GM19455 (cell line): Measurements from ENCODE around the gene MPG.
A peak's percentile ranks its signal among the peaks of the same experiment; 100 is the strongest.

Experiments
- ATAC-seq: cut with Tn5 transposase; IDR thresholded peaks from one replicate; pipeline ENCODE4 v1.9.1; 2021; ENCODE audit not compliant: unreplicated experiment

MPG gene

GRCh38 chr16:66309-67182 lies 11.5 kb upstream of the MPG start:
- no peak for ATAC-seq

DNA sequence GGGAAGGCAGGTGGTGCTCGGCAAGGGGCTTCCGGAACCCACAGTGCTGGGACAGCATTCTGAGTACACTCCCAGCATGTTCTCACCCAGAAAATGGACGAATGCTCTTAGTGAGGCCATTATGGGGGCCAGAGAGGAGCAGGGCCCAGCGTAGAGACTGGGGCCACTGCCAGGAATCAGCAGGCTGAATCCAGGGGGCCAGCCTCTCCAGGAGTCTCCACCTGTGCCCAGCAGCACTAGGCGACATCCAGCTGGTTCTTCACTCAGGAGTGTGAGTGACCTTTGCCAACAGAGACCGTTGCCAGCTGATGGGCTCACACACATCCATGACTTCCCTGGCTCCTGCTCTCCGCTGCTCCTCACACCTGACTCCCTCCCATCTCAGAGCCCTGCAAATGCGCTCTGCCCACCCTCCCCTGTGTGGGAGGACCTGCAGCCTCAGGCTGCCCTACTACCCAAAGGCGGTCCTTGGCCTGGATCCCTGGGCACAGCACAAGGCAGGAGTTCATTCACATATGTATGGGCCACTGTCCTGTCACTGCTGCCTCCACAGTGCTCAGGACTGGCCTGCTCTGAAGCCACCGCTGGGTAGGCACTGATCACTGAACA lies 10.7 kb upstream of the MPG start:
- no peak for ATAC-seq

GRCh38 chr16:67884-68789 lies 9.9 kb upstream of the MPG start:
- ATAC-seq: no peak

DNA sequence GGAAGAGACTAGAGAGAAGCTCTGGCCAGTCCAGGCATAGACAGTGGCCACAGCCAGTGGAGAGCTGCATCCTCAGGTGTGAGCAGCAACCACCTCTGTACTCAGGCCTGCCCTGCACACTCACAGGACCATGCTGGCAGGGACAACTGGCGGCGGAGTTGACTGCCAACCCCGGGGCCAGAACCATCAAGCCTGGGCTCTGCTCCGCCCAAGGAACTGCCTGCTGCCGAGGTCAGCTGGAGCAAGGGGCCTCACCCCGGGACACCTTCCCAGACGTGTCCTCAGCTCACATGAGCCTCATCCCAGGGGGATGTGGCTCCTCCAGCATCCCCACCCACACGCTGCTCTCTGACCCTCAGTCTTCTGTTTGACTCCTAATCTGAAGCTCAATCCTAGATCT lies 8.8 kb upstream of the MPG start:
- ATAC-seq: no peak

DNA sequence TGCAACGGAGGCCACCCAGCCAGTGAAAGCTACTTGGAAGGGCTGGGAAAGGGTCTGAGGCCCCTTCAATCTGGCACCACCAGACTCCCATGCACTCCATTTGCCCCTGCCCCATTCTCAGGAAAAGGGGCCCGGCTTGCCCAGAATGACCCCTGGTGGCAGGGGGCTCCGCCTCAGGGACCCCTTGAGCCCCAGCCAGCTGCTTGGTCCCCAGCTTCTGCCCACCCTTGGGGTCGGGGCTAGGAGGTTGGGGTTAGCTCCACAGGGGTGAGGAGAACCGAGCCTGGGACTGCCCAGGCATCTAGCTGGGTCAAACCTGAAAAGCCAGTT lies 6.8 kb upstream of the MPG start:
- no peak for ATAC-seq

DNA sequence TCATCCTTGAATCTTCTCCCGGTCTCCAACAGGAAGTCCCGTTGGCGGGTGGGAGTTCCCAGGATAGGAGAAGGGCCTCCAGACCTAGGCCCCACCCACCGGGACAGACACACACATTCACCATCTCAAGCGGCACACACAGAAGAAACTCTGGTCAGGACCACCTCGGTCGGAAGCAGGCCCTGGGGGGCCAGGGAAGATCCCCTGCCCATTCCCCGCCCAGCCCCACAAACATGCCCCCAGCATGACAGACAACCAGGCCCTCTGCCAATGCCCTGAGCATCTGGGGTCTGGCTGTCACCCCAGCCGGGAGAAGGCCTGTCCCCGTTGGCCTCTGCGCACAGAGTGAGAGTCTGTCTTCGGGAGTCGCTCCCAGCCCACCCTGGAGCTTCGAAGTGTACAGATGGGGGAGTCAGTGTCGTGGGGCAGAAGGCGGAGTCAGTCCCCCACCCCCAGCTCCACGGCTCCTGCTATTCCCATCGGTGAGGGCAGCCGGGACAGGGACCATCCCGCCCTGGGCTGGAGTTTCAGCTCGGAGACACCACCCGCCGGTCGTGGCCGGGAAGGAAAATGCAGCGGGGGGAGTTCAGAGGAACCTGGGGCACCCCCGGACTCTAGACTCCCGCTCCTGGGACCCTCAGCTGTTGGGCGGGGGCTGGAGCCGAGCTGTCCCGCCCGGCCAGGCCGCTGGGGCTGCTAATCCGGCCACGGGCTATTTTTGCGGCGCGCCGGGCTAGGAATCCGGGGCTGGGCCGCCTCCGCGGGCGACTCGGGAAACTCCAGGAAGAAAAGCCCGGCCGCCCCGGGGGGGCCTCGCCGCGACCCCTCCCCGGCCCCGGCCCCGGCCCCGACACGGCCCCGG lies 6.3 kb upstream of the MPG start:
- ATAC-seq: no peak

- no peak for ATAC-seq
Measured at GRCh38 chr16:72561-73548, 5.2 kb upstream of the MPG start, which contains the start of gene RHBDF1. RHBDF1 (minus strand) TSS chr16:72631; CDS start chr16:65015, 7,616 bp downstream.

GRCh38 chr16:74051-74746 lies 3.8 kb upstream of the MPG start:
- ATAC-seq: no peak

- ATAC-seq: no peak
Measured at GRCh38 chr16:74747-75334, 3.2 kb upstream of the MPG start.

DNA sequence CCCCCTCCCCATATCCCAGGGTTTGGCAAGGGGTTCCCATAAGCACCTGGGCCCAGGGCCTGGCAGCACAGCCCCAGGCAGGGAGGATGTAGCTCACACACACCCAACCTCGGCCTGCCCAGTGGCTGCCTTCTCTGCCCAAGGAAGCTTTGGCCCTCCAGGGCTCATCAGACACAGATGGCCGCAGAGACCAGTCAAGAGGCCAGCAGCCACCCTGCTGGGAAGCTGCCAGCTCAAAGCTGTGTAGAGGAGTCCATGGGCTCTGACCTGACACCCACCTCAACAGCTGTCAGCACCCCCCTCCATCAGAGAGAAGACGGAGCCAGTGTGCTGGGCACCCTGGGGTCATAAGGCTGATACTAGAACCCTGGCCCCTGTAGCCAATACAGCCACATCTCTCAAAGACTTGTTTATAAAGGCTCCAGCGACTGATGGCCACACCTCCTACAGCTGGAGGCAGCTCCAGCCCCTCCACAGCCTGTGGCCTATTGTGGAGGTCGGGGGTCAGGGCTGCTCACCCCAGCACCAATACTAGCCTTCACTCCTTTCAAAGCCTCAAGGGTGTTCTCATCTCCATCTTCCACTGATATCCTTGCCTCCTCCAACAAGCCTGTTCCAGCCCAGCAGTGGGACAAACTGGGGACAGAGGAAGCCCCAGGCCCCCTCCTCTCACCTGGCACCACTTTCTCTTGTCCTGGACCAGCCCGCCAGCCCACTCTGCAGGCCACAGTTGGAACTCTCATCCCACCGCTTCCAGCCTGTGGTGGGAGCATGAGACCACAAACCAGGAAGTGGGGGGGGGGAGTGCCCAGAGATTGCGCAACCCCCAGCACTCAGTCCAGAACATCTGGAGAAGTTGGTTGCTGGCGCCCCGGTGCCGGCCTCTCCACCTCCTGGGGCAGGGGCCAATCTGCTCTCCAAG lies 2.2 kb upstream of the MPG start:
- no peak for ATAC-seq

DNA sequence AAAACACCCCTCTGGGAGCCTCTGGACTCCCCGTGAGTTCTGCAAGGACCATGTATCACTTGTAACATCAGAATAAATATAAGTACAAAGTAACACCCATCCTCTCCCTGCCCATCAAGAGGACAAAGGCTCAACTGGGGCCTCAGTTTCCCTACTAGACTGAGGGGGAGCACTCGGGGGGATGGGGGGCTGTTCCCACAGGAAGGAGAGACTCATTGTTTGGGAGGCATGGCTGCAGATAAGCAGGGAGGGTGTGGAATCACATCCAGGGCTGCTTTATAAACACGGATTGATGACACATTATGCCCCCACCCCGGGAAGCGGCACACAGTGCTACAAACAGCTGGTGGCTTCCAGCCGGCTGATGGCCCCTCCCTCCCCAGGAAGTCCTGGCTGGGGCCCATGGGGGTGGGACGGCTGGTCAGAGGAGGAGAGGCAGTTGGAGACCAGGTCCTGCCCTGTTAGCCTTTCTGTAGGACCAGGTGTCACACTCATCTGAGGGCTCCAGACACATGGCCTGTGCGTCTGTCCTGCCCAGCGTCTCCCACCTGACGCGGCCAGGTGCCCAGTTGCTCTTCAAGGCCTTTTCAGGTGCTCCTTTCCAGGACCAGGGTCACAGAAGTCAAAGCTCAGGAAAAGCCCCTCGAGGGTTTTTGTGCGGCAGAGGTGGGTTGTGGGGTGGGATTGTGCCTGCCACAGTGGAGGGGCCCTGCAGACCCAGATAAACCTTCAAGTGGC lies 1.3 kb upstream of the MPG start:
- no peak for ATAC-seq

DNA sequence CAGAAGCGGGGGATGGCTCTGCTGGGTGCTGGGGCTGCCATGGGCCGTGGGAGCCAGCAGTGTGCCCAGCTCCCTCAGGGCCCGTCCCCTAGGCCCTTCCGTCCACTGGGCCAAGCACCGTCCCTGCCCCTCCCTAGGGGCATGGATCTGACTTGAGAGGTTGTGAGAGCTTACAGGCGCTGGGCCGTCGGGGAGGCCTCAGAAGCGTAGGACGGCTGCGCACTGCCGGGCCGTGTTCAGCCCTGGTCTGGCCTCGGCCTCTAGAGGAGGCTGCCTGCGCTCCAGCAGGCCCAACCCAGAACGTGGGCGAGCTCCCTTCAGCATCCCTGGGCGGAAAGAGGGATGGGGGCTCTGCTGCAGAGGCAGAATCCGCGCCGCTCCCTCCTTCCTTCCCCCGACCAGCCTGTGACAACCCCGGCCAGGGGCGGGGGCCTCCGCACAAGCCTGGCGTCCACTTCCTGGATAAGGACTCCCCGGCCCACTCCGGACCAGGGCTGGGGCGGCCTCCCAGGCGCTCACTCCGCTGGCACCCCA lies 685 bp upstream of the MPG start:
- ATAC-seq: peak; percentile 34

- ATAC-seq: no peak
Measured at GRCh38 chr16:78444-79150, 572 bp downstream of the MPG start.

- ATAC-seq: no peak
Measured at GRCh38 chr16:79151-80054, 1.4 kb downstream of the MPG start.

GRCh38 chr16:83060-83603 lies 5.1 kb downstream of the MPG start:
- no peak for ATAC-seq
